IMR-90 (cell line): ENCODE data around the gene MAST1. TPM values are rescaled to one million over a fixed set of nuclear protein-coding genes. Genes with fewer than 3 reads are reported as not detected.

Source experiments
- ATAC-seq: fragments of 200-7000 bp; cut with Tn5 transposase; 2 replicates; pipeline ENCODE4 v1.9.1; 2020; ENCODE audit warnings: low read depth, mild to moderate bottlenecking, moderate library complexity
- BruUV-seq: library from RNA; stranded (reverse); fragments of 400-500 nt; replicated peaks from 2 replicates; lab custom pipeline; 2021; lab: Mats Ljungman, UMichigan
- CTCF ChIA-PET: fragments of 300-600 bp; formaldehyde crosslinking; extraction: SDS; loops from one replicate; lab custom pipeline; 2021; ENCODE audit warnings: antibody characterized with exemption; lab: Yijun Ruan, JAX
- POLR2A ChIA-PET: fragments of 300-600 bp; sonication (Branson Sonifier 250); formaldehyde crosslinking; loops from one replicate; lab custom pipeline; 2022; ENCODE audit warnings: antibody characterized with exemption; ENCODE audit not compliant: unreplicated experiment; lab: Charles Lee
- DNase-seq: peaks from one replicate; pipeline ENCODE4 v3.0.0; 2013
- H2AFZ ChIP-seq: replicated peaks from 2 replicates; pipeline ENCODE3; 2013; ENCODE audit warnings: low read length, mild to moderate bottlenecking; ENCODE audit not compliant: poor library complexity
- H2AK5ac ChIP-seq: 2 replicates; pipeline ENCODE4 v1.6.1; 2013; ENCODE audit warnings: low read depth, low read length, inconsistent platforms
- H2AK9ac ChIP-seq: replicated peaks from 2 replicates; pipeline ENCODE3; 2013; ENCODE audit warnings: mild to moderate bottlenecking, low read depth, low read length, moderate library complexity; ENCODE audit not compliant: poor library complexity
- H2BK120ac ChIP-seq: 2 replicates; pipeline ENCODE4 v1.6.1; 2013; ENCODE audit warnings: low read depth, low read length, inconsistent platforms
- H2BK15ac ChIP-seq: 3 replicates; pipeline ENCODE4 v1.6.1; 2013; ENCODE audit warnings: low read depth, low read length, inconsistent platforms
- H2BK20ac ChIP-seq: 2 replicates; pipeline ENCODE4 v1.6.1; 2013; ENCODE audit warnings: low read depth, mild to moderate bottlenecking, inconsistent platforms, low read length, moderate library complexity
- H2BK5ac ChIP-seq: 2 replicates; pipeline ENCODE4 v1.6.1; 2013; ENCODE audit warnings: mild to moderate bottlenecking, low read depth, low read length, inconsistent platforms; ENCODE audit not compliant: poor library complexity, severe bottlenecking
- H3K14ac ChIP-seq: replicated peaks from 2 replicates; pipeline ENCODE4 v1.6.1; 2013; ENCODE audit warnings: low read depth, low read length, inconsistent platforms
- H3K18ac ChIP-seq: 2 replicates; pipeline ENCODE4 v1.6.1; 2013; ENCODE audit warnings: low read depth, low read length, control low read depth
- H3K23ac ChIP-seq: 2 replicates; pipeline ENCODE4 v1.6.1; 2013; ENCODE audit warnings: low read depth, low read length, inconsistent platforms
- H3K27ac ChIP-seq: 2 replicates; pipeline ENCODE4 v1.5.1; 2013; ENCODE audit warnings: mild to moderate bottlenecking, control low read depth, low read length; ENCODE audit not compliant: insufficient read depth
- H3K27me3 ChIP-seq: 2 replicates; pipeline ENCODE4 v1.6.1; 2013; ENCODE audit warnings: low read length; ENCODE audit not compliant: control insufficient read depth, insufficient read depth
- H3K36me3 ChIP-seq: 2 replicates; pipeline ENCODE4 v1.6.1; 2013; ENCODE audit warnings: low read length, mixed read lengths; ENCODE audit not compliant: control insufficient read depth, insufficient read depth
- H3K4ac ChIP-seq: 2 replicates; pipeline ENCODE4 v1.6.1; 2013; ENCODE audit warnings: low read depth, low read length, inconsistent platforms
- H3K4me1 ChIP-seq: 2 replicates; pipeline ENCODE4 v1.6.1; 2013; ENCODE audit warnings: low read length, mixed read lengths; ENCODE audit not compliant: control insufficient read depth, insufficient read depth
- H3K4me2 ChIP-seq: 2 replicates; pipeline ENCODE4 v1.6.1; 2013; ENCODE audit warnings: low read depth, mild to moderate bottlenecking, control low read depth, low read length, moderate library complexity
- H3K4me3 ChIP-seq: 2 replicates; pipeline ENCODE4 v1.5.1; 2013; ENCODE audit warnings: low read depth, mild to moderate bottlenecking, control low read depth, low read length, moderate library complexity; ENCODE audit not compliant: insufficient read depth
- H3K56ac ChIP-seq: 2 replicates; pipeline ENCODE4 v1.6.1; 2013; ENCODE audit warnings: low read length, inconsistent platforms; ENCODE audit not compliant: insufficient read depth; ENCODE audit errors: extremely low read depth
- H3K79me1 ChIP-seq, 2 experiments: 2 replicates each; pipeline ENCODE4 v1.6.1; 2013; ENCODE audit warnings: low read length in 2 of 2, inconsistent platforms in 1 of 2, low read depth in 1 of 2
- H3K9ac ChIP-seq: 2 replicates; pipeline ENCODE4 v1.6.1; 2013; ENCODE audit warnings: low read depth, low read length, control low read depth
- H3K9me1 ChIP-seq: 2 replicates; pipeline ENCODE4 v1.6.1; 2013; ENCODE audit warnings: low read length, inconsistent platforms; ENCODE audit not compliant: insufficient read depth
- H3K9me3 ChIP-seq: 2 replicates; pipeline ENCODE4 v1.6.1; 2013; ENCODE audit warnings: low read length; ENCODE audit not compliant: control insufficient read depth, insufficient read depth
- H4K20me1 ChIP-seq: 2 replicates; pipeline ENCODE4 v1.6.1; 2013; ENCODE audit warnings: low read length, inconsistent platforms; ENCODE audit not compliant: insufficient read depth
- H4K5ac ChIP-seq: 2 replicates; pipeline ENCODE4 v1.6.1; 2013; ENCODE audit warnings: mild to moderate bottlenecking, low read depth, low read length, control low read depth
- H4K8ac ChIP-seq, 2 experiments: 2 replicates each; pipeline ENCODE4 v1.6.1; 2013; ENCODE audit warnings: low read depth in 2 of 2, low read length in 2 of 2, control low read depth in 1 of 2, inconsistent platforms in 1 of 2
- H4K91ac ChIP-seq: 2 replicates; pipeline ENCODE4 v1.6.1; 2013; ENCODE audit warnings: low read depth, low read length, inconsistent platforms; ENCODE audit not compliant: insufficient read depth
- CEBPB ChIP-seq: IDR thresholded peaks from 2 replicates; pipeline ENCODE4 v1.6.1; 2012; ENCODE audit warnings: low read depth, low read length, improper control_type of control experiment
- CHD1 ChIP-seq: IDR thresholded peaks from 2 replicates; pipeline ENCODE4 v1.6.1; 2012; ENCODE audit warnings: low read depth, low read length, improper control_type of control experiment
- FOS ChIP-seq: fragments of 150-350 bp; IDR thresholded peaks from 2 replicates; pipeline ENCODE4 v1.6.1; 2016; ENCODE audit warnings: low read depth, low read length
- MAZ ChIP-seq: IDR thresholded peaks from 2 replicates; pipeline ENCODE4 v1.6.1; 2012; ENCODE audit warnings: low read depth, mild to moderate bottlenecking, low read length, improper control_type of control experiment, moderate library complexity, borderline replicate concordance
- MXI1 ChIP-seq: IDR thresholded peaks from 2 replicates; pipeline ENCODE4 v1.6.1; 2012; ENCODE audit warnings: low read depth, mild to moderate bottlenecking, low read length, moderate library complexity, borderline replicate concordance
- NFE2L2 ChIP-seq: fragments of 150-350 bp; IDR thresholded peaks from 2 replicates; pipeline ENCODE4 v1.6.1; 2016; ENCODE audit warnings: low read depth, mild to moderate bottlenecking, low read length
- RAD21 ChIP-seq: IDR thresholded peaks from 2 replicates; pipeline ENCODE4 v1.6.1; 2012; ENCODE audit warnings: low read length, improper control_type of control experiment
- RFX5 ChIP-seq: IDR thresholded peaks from 2 replicates; pipeline ENCODE4 v1.8.0; 2012; ENCODE audit warnings: low read depth, mild to moderate bottlenecking, low read length, moderate library complexity
- SMC3 ChIP-seq: fragments of 150-350 bp; IDR thresholded peaks from 2 replicates; pipeline ENCODE4 v1.6.1; 2016; ENCODE audit warnings: low read depth, mild to moderate bottlenecking, antibody characterized with exemption, low read length, moderate library complexity
- WGBS, 2 experiments: methylation state at CpG; one replicate each; pipeline versions ENCODE4 v1.1.5 to v1.1.7; 2013; ENCODE audit warnings: missing lambda C conversion rate in 2 of 2; ENCODE audit not compliant: insufficient read length in 1 of 2; ENCODE audit errors: extremely low coverage in 2 of 2; 5-methylcytosine and 5-hydroxymethylcytosine counted together
- dilution Hi-C: fragments of 300-500 bp; cut with HindIII; formaldehyde crosslinking; loops from one replicate; pipeline ENCODE4 v1.14.3; 2018; ENCODE audit warnings: low sequenced_read_pairs; ENCODE audit not compliant: unreplicated experiment
- in situ Hi-C: fragments of 300-500 bp; cut with MboI; formaldehyde crosslinking; loops from 3 replicates; pipeline ENCODE4 v1.14.3; 2019; ENCODE audit warnings: low sequenced_read_pairs, inconsistent platforms, mixed read lengths
- intact Hi-C: fragments of 100-400 bp; cut with micrococcal nuclease; formaldehyde crosslinking; loops from 2 replicates; pipeline ENCODE4 v1.10.0; 2022
- polyA plus RNA-seq, 3 experiments: library from polyadenylated mRNA; depleted of rRNA; stranded (reverse); fragments of >200 nt; gene quantifications; 2 replicates each; pipeline ENCODE4 v1.2.3, GENCODE V29; 2012; ENCODE audit warnings: low replicate concordance in 1 of 3
- total RNA-seq: library from RNA; depleted of rRNA; stranded (reverse); fragments of >200 nt; gene quantifications from 2 replicates; pipeline ENCODE4 v1.2.3, GENCODE V29; 2012
- TF ChIP-seq, protein P1 (sequence below): fragments of 150-350 bp; IDR thresholded peaks from 2 replicates; pipeline ENCODE4 v1.6.1; 2017; ENCODE audit warnings: mild to moderate bottlenecking, antibody characterized with exemption, low read length, low read depth
- TF ChIP-seq, protein P2 (sequence below): conservative IDR thresholded peaks from 2 replicates; pipeline ENCODE4 v1.5.1; 2012; ENCODE audit warnings: mild to moderate bottlenecking, low read depth, low read length, improper control_type of control experiment
- TF ChIP-seq, protein P3 (sequence below): fragments of 150-350 bp; IDR thresholded peaks from 2 replicates; pipeline ENCODE4 v1.6.1; 2016; ENCODE audit warnings: low read depth, mild to moderate bottlenecking, low read length, moderate library complexity, borderline replicate concordance

The MAST1 gene
- total and polyA plus RNA-seq, 2 of the 4 experiments (the other 2 are of a cell fraction), result 0.56 to 1.1 TPM

DNA sequence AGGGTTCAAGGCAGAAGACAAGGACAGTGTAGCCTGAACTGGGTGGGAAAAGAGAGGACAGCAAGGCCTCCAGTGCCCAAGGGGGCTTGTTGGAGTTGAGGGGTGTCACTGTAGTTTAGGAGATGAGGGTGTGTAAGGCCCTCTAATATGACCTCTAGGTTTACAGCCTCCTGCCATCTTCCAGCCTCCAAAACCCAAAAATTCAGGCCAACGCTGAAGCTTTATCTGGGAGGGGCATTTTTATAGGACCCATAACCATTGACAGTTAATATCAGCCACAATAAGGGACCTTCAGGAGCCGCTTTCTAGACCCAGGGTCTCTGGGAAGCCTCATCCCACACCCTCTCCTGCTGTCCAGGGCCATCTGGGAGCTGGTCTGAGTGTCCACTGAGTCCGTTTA is 45.9 kb downstream of the MAST1 start:
- no peak overlapping the region for H2BK120ac ChIP-seq
- H3K23ac ChIP-seq, result no peak overlapping the region
- no peak overlapping the region for H3K14ac ChIP-seq
- no peak overlapping the region for H2BK5ac ChIP-seq
- H2AFZ ChIP-seq, result no peak overlapping the region
- no peak overlapping the region for H3K56ac ChIP-seq
- no peak overlapping the region for H3K4me3 ChIP-seq
- DNase-seq (no peak), ATAC-seq (no peak)
- H3K27me3 ChIP-seq, result peaks cover 40% of the 10 kb centered on the region
- H4K91ac ChIP-seq, result no peak overlapping the region
- H3K27ac ChIP-seq, result no peak overlapping the region
- H4K5ac ChIP-seq, result no peak overlapping the region
- H3K4me2 ChIP-seq, result no peak overlapping the region
- no peak overlapping the region for H3K9ac ChIP-seq
- H2AK9ac ChIP-seq, result peak overlapping the region; percentile 55
- TF ChIP-seq NFE2L2 (no peak), RFX5 (no peak), FOS (no peak), CHD1 (no peak), MXI1 (no peak), SMC3 (no peak), CEBPB (no peak), MAZ (no peak), RAD21 (no peak)
- TF ChIP-seq, protein P1, sequence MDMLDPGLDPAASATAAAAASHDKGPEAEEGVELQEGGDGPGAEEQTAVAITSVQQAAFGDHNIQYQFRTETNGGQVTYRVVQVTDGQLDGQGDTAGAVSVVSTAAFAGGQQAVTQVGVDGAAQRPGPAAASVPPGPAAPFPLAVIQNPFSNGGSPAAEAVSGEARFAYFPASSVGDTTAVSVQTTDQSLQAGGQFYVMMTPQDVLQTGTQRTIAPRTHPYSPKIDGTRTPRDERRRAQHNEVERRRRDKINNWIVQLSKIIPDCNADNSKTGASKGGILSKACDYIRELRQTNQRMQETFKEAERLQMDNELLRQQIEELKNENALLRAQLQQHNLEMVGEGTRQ, result no peak
- TF ChIP-seq, protein P2, sequence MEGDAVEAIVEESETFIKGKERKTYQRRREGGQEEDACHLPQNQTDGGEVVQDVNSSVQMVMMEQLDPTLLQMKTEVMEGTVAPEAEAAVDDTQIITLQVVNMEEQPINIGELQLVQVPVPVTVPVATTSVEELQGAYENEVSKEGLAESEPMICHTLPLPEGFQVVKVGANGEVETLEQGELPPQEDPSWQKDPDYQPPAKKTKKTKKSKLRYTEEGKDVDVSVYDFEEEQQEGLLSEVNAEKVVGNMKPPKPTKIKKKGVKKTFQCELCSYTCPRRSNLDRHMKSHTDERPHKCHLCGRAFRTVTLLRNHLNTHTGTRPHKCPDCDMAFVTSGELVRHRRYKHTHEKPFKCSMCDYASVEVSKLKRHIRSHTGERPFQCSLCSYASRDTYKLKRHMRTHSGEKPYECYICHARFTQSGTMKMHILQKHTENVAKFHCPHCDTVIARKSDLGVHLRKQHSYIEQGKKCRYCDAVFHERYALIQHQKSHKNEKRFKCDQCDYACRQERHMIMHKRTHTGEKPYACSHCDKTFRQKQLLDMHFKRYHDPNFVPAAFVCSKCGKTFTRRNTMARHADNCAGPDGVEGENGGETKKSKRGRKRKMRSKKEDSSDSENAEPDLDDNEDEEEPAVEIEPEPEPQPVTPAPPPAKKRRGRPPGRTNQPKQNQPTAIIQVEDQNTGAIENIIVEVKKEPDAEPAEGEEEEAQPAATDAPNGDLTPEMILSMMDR, result no peak
- TF ChIP-seq, protein P3, sequence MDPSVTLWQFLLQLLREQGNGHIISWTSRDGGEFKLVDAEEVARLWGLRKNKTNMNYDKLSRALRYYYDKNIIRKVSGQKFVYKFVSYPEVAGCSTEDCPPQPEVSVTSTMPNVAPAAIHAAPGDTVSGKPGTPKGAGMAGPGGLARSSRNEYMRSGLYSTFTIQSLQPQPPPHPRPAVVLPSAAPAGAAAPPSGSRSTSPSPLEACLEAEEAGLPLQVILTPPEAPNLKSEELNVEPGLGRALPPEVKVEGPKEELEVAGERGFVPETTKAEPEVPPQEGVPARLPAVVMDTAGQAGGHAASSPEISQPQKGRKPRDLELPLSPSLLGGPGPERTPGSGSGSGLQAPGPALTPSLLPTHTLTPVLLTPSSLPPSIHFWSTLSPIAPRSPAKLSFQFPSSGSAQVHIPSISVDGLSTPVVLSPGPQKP, result no peak
- no peak overlapping the region for H4K8ac ChIP-seq
- H3K4me1 ChIP-seq, result peaks cover 5% of the 10 kb centered on the region; the same call in 1 of the 2 replicates
- dilution Hi-C loops, result no loop called here
- peaks cover 0 to 7% of the 10 kb centered on the region in 2 experiments; a peak in 1 of 4 replicates for H3K79me1 ChIP-seq
- ChIA-PET POLR2A (no interaction called here), CTCF (no interaction called here)
- H2AK5ac ChIP-seq, result no peak overlapping the region
- H3K18ac ChIP-seq, result no peak overlapping the region
- H2BK15ac ChIP-seq, result no peak overlapping the region
- H3K9me1 ChIP-seq, result no peaks in the 10 kb centered on the region
- intact Hi-C loops, result no loop called here
- no CpG with 5 or more reads among the region's 3 CpGs for WGBS, 2 experiments
- no peak overlapping the region for H2BK20ac ChIP-seq
- H4K20me1 ChIP-seq, result no peaks in the 10 kb centered on the region
- no TSS peak for BruUV-seq
- no peaks in the 10 kb centered on the region for H3K36me3 ChIP-seq
- in situ Hi-C loops, result no loop called here
- H3K4ac ChIP-seq, result no peak overlapping the region
- H3K9me3 ChIP-seq, result peaks cover 13% of the 10 kb centered on the region
